ENCODE results near the gene ADCY6. TPM values are rescaled to one million over a fixed set of nuclear protein-coding genes. Genes with fewer than 3 reads are reported as not detected.

ADCY6 gene
- total and polyA plus RNA-seq, 2 of the 4 experiments (the other 2 are of a cell fraction) = 18.5 to 34.4 TPM

DNA sequence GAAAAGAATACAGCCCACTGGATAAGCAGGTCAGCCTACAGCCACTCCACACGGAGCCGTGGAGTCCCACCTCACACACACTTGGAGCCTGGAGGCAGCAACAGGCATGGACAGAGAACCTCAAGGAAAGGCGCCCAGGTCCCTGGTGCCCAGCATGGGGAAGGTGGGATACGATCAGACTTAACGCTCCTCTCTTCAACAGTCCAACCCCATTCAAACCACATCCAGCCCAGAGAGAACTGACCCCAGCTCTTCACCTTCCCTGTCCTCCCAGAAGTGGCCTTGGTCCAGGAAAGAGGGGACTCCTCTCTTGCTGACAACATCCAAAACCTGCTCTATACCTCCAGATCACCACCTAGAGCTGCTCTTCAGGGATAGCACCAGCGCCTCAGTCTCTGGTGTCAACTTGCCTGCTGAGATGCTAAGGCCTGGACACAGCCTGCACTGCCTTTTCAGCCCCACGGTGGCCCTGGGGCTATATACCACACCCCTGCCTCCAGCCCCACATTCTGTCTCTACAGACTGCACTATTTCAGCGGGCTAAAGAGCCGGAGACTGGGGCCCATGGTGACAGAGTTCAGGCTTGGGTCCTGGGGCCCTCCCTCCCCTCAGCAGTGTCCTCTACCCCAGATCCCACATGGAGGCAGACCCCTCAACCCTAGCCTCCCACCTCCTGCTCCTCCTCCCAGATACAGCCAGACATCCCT is 7.0 kb downstream of the ADCY6 start:
- Histone ChIP-seq H2BK5ac (ENCODE audit: low read depth, low read length, poor library complexity, severe bottlenecking) (no peak overlapping the region), H3K18ac (ENCODE audit: low read depth, low read length) (no peak overlapping the region), H4K8ac (ENCODE audit: low read depth in 2 of 2, low read length in 2 of 2) (no peak overlapping the region), H3K9me3 (ENCODE audit: control insufficient read depth, insufficient read depth, low read length) (no peaks in the 10 kb centered on the region), H4K5ac (ENCODE audit: low read depth, low read length) (no peak overlapping the region), H3K23ac (ENCODE audit: low read depth, low read length) (no peak overlapping the region), H2BK15ac (ENCODE audit: low read depth, low read length) (no peak overlapping the region), H4K91ac (ENCODE audit: insufficient read depth, low read depth, low read length) (no peak overlapping the region), H2BK20ac (ENCODE audit: low read depth, low read length) (no peak overlapping the region), H3K79me1 (ENCODE audit: low read depth in 1 of 2, low read length in 2 of 2) (peaks cover 55 to 71% of the 10 kb centered on the region in 2 experiments), H2AFZ (replicated peaks; ENCODE audit: low read length, poor library complexity) (no peak overlapping the region), H4K20me1 (ENCODE audit: insufficient read depth, low read length) (peaks cover 28% of the 10 kb centered on the region), H3K9ac (ENCODE audit: low read depth, low read length) (no peak overlapping the region), H3K27me3 (ENCODE audit: control insufficient read depth, insufficient read depth, low read length) (no peaks in the 10 kb centered on the region), H2AK9ac (replicated peaks; ENCODE audit: low read depth, low read length, poor library complexity) (no peak overlapping the region), H3K27ac (ENCODE audit: insufficient read depth, low read length) (no peak overlapping the region), H3K4me2 (ENCODE audit: low read depth, low read length) (no peak overlapping the region), H3K56ac (ENCODE audit: extremely low read depth, insufficient read depth, low read length) (no peak overlapping the region), H3K4me1 (ENCODE audit: control insufficient read depth, insufficient read depth, low read length) (peaks cover 14% of the 10 kb centered on the region), H3K4me3 (ENCODE audit: insufficient read depth, low read depth, low read length) (no peak overlapping the region), H2BK120ac (ENCODE audit: low read depth, low read length) (no peak overlapping the region), H2AK5ac (ENCODE audit: low read depth, low read length) (no peak overlapping the region), H3K9me1 (ENCODE audit: insufficient read depth, low read length) (peaks cover 27% of the 10 kb centered on the region), H3K14ac (replicated peaks; ENCODE audit: low read depth, low read length) (no peak overlapping the region), H3K36me3 (ENCODE audit: control insufficient read depth, insufficient read depth, low read length) (peaks cover 24% of the 10 kb centered on the region; the same call in 1 of the 2 replicates), H3K4ac (ENCODE audit: low read depth, low read length) (no peak overlapping the region)
- POLR2A ChIA-PET (ENCODE audit: unreplicated experiment) = no interaction called here
- ATAC-seq (ENCODE audit: low read depth) (no peak), DNase-seq (no peak)
- in situ Hi-C loops (cut with MboI; ENCODE audit: low sequenced_read_pairs) (loop anchor here (25.0 kb wide), 1 partner anchor 245 kb away; the partner anchor contains the start of gene OR8S1), dilution Hi-C loops (cut with HindIII; ENCODE audit: low sequenced_read_pairs, unreplicated experiment) (no loop called here), intact Hi-C loops (cut with micrococcal nuclease) (no loop called here)
- no TSS peak for BruUV-seq (replicated peaks)
- TF ChIP-seq CTCF (conservative IDR thresholded peaks at IDR 0.05; ENCODE audit: low read depth, low read length) = no peak
- TF ChIP-seq CHD1 (IDR thresholded peaks at IDR 0.05; ENCODE audit: low read depth, low read length) = no peak
- TF ChIP-seq RAD21 (IDR thresholded peaks at IDR 0.05; ENCODE audit: low read length) = no peak
- no peak for TF ChIP-seq MAZ (IDR thresholded peaks at IDR 0.05; ENCODE audit: borderline replicate concordance, low read depth, low read length)
- 54% methylated on average over 2 of the region's 9 CpGs; no CpG with 5 or more reads in 1 of the 2 experiments for WGBS, 2 experiments (ENCODE audit: extremely low coverage in 2 of 2, insufficient read length in 1 of 2)
- CTCF ChIA-PET = no interaction called here

Measured in IMR-90 (cell line).